ENCODE measurements around the gene NUDCD2. TPM values are rescaled to one million over a fixed set of nuclear protein-coding genes. Genes with fewer than 3 reads are reported as not detected.
A peak's percentile ranks its signal among the peaks of the same experiment; 100 is the strongest.

Gene NUDCD2
- total and polyA plus RNA-seq, 9 of the 15 experiments (the other 6 are each of a cell fraction or from before 2014, with no cell fraction given) = 14.6 to 76.9 (median 32.5) TPM

DNA sequence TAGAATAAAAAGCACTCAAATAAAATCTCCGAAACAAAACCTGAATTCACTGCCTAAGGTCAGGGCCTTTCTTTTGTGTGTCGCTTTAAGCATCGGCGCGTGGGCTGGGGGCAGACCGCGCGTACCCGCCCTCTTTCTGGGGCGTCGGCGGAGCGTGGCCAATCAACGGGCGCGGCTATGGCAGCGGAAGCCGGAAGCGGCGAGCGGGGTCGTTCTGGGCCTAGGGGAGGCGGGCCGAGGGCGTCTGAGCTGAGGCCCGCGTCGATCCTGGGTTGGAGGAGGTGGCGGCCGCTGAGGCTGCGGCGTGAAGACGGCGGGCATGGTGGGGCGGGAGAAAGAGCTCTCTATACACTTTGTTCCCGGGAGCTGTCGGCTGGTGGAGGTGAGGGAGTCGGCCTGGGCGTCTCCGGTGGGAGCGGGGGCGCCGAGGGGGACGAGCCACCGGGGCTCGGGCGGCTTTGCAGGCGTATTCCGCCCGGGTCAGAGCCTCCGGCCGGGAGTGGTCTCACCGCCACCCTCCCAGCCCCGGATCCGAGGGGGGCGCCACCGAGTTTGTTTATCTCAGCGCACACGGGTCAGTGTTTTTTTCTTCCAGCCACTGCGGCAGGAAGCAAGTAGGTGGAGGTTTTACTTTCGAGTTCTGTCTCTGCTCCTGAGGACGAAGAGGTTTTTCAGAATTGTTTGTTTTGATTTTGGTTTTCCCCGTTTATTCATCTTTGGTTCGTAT is 45.6 kb upstream of the NUDCD2 start, which contains the start of gene MAT2B (continued):
- TF ChIP-seq, protein P1, sequence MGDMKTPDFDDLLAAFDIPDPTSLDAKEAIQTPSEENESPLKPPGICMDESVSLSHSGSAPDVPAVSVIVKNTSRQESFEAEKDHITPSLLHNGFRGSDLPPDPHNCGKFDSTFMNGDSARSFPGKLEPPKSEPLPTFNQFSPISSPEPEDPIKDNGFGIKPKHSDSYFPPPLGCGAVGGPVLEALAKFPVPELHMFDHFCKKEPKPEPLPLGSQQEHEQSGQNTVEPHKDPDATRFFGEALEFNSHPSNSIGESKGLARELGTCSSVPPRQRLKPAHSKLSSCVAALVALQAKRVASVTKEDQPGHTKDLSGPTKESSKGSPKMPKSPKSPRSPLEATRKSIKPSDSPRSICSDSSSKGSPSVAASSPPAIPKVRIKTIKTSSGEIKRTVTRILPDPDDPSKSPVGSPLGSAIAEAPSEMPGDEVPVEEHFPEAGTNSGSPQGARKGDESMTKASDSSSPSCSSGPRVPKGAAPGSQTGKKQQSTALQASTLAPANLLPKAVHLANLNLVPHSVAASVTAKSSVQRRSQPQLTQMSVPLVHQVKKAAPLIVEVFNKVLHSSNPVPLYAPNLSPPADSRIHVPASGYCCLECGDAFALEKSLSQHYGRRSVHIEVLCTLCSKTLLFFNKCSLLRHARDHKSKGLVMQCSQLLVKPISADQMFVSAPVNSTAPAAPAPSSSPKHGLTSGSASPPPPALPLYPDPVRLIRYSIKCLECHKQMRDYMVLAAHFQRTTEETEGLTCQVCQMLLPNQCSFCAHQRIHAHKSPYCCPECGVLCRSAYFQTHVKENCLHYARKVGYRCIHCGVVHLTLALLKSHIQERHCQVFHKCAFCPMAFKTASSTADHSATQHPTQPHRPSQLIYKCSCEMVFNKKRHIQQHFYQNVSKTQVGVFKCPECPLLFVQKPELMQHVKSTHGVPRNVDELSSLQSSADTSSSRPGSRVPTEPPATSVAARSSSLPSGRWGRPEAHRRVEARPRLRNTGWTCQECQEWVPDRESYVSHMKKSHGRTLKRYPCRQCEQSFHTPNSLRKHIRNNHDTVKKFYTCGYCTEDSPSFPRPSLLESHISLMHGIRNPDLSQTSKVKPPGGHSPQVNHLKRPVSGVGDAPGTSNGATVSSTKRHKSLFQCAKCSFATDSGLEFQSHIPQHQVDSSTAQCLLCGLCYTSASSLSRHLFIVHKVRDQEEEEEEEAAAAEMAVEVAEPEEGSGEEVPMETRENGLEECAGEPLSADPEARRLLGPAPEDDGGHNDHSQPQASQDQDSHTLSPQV (IDR thresholded peaks at IDR 0.05) = no peak
- TF ChIP-seq ZC3H4 (CRISPR knock-in tag; IDR thresholded peaks at IDR 0.05; ENCODE audit: borderline replicate concordance) = no peak
- TF ChIP-seq, protein P2, sequence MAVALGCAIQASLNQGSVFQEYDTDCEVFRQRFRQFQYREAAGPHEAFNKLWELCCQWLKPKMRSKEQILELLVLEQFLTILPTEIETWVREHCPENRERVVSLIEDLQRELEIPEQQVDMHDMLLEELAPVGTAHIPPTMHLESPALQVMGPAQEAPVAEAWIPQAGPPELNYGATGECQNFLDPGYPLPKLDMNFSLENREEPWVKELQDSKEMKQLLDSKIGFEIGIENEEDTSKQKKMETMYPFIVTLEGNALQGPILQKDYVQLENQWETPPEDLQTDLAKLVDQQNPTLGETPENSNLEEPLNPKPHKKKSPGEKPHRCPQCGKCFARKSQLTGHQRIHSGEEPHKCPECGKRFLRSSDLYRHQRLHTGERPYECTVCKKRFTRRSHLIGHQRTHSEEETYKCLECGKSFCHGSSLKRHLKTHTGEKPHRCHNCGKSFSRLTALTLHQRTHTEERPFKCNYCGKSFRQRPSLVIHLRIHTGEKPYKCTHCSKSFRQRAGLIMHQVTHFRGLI (CRISPR knock-in tag; IDR thresholded peaks at IDR 0.05) = no peak
- TF ChIP-seq TEAD2 (tag; IDR thresholded peaks at IDR 0.05) = no peak
- TF ChIP-seq, protein P3, sequence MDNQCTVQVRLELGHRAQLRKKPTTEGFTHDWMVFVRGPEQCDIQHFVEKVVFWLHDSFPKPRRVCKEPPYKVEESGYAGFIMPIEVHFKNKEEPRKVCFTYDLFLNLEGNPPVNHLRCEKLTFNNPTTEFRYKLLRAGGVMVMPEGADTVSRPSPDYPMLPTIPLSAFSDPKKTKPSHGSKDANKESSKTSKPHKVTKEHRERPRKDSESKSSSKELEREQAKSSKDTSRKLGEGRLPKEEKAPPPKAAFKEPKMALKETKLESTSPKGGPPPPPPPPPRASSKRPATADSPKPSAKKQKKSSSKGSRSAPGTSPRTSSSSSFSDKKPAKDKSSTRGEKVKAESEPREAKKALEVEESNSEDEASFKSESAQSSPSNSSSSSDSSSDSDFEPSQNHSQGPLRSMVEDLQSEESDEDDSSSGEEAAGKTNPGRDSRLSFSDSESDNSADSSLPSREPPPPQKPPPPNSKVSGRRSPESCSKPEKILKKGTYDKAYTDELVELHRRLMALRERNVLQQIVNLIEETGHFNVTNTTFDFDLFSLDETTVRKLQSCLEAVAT (IDR thresholded peaks at IDR 0.05) = peak in 1 of 2 experiments; percentile 86
- TF ChIP-seq CBX3 (IDR thresholded peaks at IDR 0.05; ENCODE audit: borderline replicate concordance in 1 of 2, low read length in 2 of 2) = no peak
- TF ChIP-seq TAL1 (IDR thresholded peaks at IDR 0.05) = no peak
- TF ChIP-seq SMAD1 (IDR thresholded peaks at IDR 0.05; ENCODE audit: low read depth, low read length, partially characterized antibody) = peak; percentile 18
- TF ChIP-seq KDM2B (CRISPR knock-in tag; IDR thresholded peaks at IDR 0.05) = no peak
- no peak for TF ChIP-seq ILF3 (IDR thresholded peaks at IDR 0.05; ENCODE audit: borderline replicate concordance)
- TF ChIP-seq, protein P4, sequence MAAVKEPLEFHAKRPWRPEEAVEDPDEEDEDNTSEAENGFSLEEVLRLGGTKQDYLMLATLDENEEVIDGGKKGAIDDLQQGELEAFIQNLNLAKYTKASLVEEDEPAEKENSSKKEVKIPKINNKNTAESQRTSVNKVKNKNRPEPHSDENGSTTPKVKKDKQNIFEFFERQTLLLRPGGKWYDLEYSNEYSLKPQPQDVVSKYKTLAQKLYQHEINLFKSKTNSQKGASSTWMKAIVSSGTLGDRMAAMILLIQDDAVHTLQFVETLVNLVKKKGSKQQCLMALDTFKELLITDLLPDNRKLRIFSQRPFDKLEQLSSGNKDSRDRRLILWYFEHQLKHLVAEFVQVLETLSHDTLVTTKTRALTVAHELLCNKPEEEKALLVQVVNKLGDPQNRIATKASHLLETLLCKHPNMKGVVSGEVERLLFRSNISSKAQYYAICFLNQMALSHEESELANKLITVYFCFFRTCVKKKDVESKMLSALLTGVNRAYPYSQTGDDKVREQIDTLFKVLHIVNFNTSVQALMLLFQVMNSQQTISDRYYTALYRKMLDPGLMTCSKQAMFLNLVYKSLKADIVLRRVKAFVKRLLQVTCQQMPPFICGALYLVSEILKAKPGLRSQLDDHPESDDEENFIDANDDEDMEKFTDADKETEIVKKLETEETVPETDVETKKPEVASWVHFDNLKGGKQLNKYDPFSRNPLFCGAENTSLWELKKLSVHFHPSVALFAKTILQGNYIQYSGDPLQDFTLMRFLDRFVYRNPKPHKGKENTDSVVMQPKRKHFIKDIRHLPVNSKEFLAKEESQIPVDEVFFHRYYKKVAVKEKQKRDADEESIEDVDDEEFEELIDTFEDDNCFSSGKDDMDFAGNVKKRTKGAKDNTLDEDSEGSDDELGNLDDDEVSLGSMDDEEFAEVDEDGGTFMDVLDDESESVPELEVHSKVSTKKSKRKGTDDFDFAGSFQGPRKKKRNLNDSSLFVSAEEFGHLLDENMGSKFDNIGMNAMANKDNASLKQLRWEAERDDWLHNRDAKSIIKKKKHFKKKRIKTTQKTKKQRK (IDR thresholded peaks at IDR 0.05; ENCODE audit: borderline replicate concordance, low read depth, low read length) = no peak
- peak; percentile 92 for TF ChIP-seq RBM25 (IDR thresholded peaks at IDR 0.05; ENCODE audit: low read depth, low read length, severe bottlenecking)
- TF ChIP-seq, protein P5, sequence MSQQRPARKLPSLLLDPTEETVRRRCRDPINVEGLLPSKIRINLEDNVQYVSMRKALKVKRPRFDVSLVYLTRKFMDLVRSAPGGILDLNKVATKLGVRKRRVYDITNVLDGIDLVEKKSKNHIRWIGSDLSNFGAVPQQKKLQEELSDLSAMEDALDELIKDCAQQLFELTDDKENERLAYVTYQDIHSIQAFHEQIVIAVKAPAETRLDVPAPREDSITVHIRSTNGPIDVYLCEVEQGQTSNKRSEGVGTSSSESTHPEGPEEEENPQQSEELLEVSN (IDR thresholded peaks at IDR 0.05; ENCODE audit: borderline replicate concordance in 1 of 2, extremely low read depth in 1 of 2, insufficient read depth in 1 of 2, insufficient read length in 1 of 2, low read depth in 1 of 2, low read length in 1 of 2, poor library complexity in 1 of 2, severe bottlenecking in 1 of 2) = peak; percentile 19 to 35
- TF ChIP-seq ZFPM2 (CRISPR knock-in tag; IDR thresholded peaks at IDR 0.05) = no peak

All from K562 (cell line).